ENCODE results near the gene DHX35. TPM values are rescaled to one million over a fixed set of nuclear protein-coding genes. Genes with fewer than 3 reads are reported as not detected.

The DHX35 gene
- total RNA-seq, 2 donors from 2014 or later: 12.2 to 16.1 TPM

- H3K27me3 Mint-ChIP-seq (ENCODE audit: insufficient read depth): peaks cover 11% of the 10 kb centered on the region
- WGBS, 2 experiments (ENCODE audit: insufficient coverage in 1 of 2, insufficient read length in 1 of 2): 90 to 100% methylated on average over 3 to 8 of the region's 8 CpGs
- no peak overlapping the region for H3K27ac ChIP-seq (ENCODE audit: low read depth, low read length)
- no peak for TF ChIP-seq CTCF (conservative IDR thresholded peaks at IDR 0.05)
- H3K4me3 ChIP-seq (ENCODE audit: low read length): no peak overlapping the region
- peaks cover 7% of the 10 kb centered on the region for H3K27me3 ChIP-seq (ENCODE audit: control insufficient read depth, insufficient read depth, low read length, poor library complexity, severe bottlenecking)
- H3K27ac Mint-ChIP-seq: no peak overlapping the region
- no peak for DNase-seq
- H3K4me1 ChIP-seq (ENCODE audit: control insufficient read depth, insufficient read depth, low read length): no peaks in the 10 kb centered on the region
- no peak overlapping the region for H3K9ac ChIP-seq (ENCODE audit: extremely low read depth, low read length, poor library complexity, severe bottlenecking)
- H3K9me3 ChIP-seq (ENCODE audit: control insufficient read depth, low read length): no peaks in the 10 kb centered on the region
- peaks cover 6% of the 10 kb centered on the region for H3K36me3 ChIP-seq (ENCODE audit: control insufficient read depth, insufficient read depth, low read length)
- H3K36me3 Mint-ChIP-seq (ENCODE audit: low read depth): peaks cover 22% of the 10 kb centered on the region
- H3K4me1 Mint-ChIP-seq: peaks cover 5% of the 10 kb centered on the region
- H3K4me3 Mint-ChIP-seq: no peak overlapping the region
- no peaks in the 10 kb centered on the region for H3K9me3 Mint-ChIP-seq
Observed at GRCh38 chr20:39045676-39046075, 83.5 kb downstream of the DHX35 start.

- H3K27ac Mint-ChIP-seq: no peak overlapping the region
Observed at GRCh38 chr20:39047417-39047985, 85.4 kb downstream of the DHX35 start.

GRCh38 chr20:39048000-39048696, 86.0 kb downstream of the DHX35 start:
- no peak overlapping the region for H3K4me3 Mint-ChIP-seq
- H3K4me1 ChIP-seq (ENCODE audit: control insufficient read depth, insufficient read depth, low read length): peaks cover 3% of the 10 kb centered on the region
- WGBS, 2 experiments (ENCODE audit: insufficient coverage in 1 of 2, insufficient read length in 1 of 2): 24 to 33% methylated on average over 4 of the region's 4 CpGs

More at GRCh38 chr20:39047417-39047985, 85.4 kb downstream of the DHX35 start:
- no peak for DNase-seq
- no peak for TF ChIP-seq CTCF (conservative IDR thresholded peaks at IDR 0.05)
- H3K36me3 ChIP-seq (ENCODE audit: control insufficient read depth, insufficient read depth, low read length): peaks cover 5% of the 10 kb centered on the region
- no peak overlapping the region for H3K4me3 ChIP-seq (ENCODE audit: low read length)
- Mint-ChIP-seq H3K4me3 (no peak overlapping the region), H3K36me3 (ENCODE audit: low read depth) (peaks cover 12% of the 10 kb centered on the region), H3K27me3 (ENCODE audit: insufficient read depth) (peaks cover 15% of the 10 kb centered on the region), H3K4me1 (peaks cover 5% of the 10 kb centered on the region), H3K9me3 (no peaks in the 10 kb centered on the region)
- H3K4me1 ChIP-seq (ENCODE audit: control insufficient read depth, insufficient read depth, low read length): peaks cover 1% of the 10 kb centered on the region
- no peaks in the 10 kb centered on the region for H3K9me3 ChIP-seq (ENCODE audit: control insufficient read depth, low read length)
- H3K27ac ChIP-seq (ENCODE audit: low read depth, low read length): no peak overlapping the region
- H3K9ac ChIP-seq (ENCODE audit: extremely low read depth, low read length, poor library complexity, severe bottlenecking): no peak overlapping the region
- 58 to 75% methylated on average over 2 to 10 of the region's 10 CpGs for WGBS, 2 experiments (ENCODE audit: insufficient coverage in 1 of 2, insufficient read length in 1 of 2)
- peaks cover 7% of the 10 kb centered on the region for H3K27me3 ChIP-seq (ENCODE audit: control insufficient read depth, insufficient read depth, low read length, poor library complexity, severe bottlenecking)

More at GRCh38 chr20:39048000-39048696, 86.0 kb downstream of the DHX35 start:
- peak; percentile 98 for TF ChIP-seq CTCF (conservative IDR thresholded peaks at IDR 0.05)
- peaks cover 7% of the 10 kb centered on the region for H3K36me3 Mint-ChIP-seq (ENCODE audit: low read depth)
- Histone ChIP-seq H3K27me3 (ENCODE audit: control insufficient read depth, insufficient read depth, low read length, poor library complexity, severe bottlenecking) (peaks cover 7% of the 10 kb centered on the region), H3K27ac (ENCODE audit: low read depth, low read length) (no peak overlapping the region), H3K4me3 (ENCODE audit: low read length) (no peak overlapping the region), H3K36me3 (ENCODE audit: control insufficient read depth, insufficient read depth, low read length) (no peaks in the 10 kb centered on the region), H3K9ac (ENCODE audit: extremely low read depth, low read length, poor library complexity, severe bottlenecking) (no peak overlapping the region), H3K9me3 (ENCODE audit: control insufficient read depth, low read length) (no peaks in the 10 kb centered on the region)
- H3K27ac Mint-ChIP-seq: no peak overlapping the region
- DNase-seq: peak; percentile 90
- H3K4me1 Mint-ChIP-seq: peaks cover 4% of the 10 kb centered on the region
- no peaks in the 10 kb centered on the region for H3K9me3 Mint-ChIP-seq
- H3K27me3 Mint-ChIP-seq (ENCODE audit: insufficient read depth): peaks cover 19% of the 10 kb centered on the region

All from endodermal cell (in vitro differentiated cells).